ENCODE results near the gene CORO2B.
A peak's percentile ranks its signal among the peaks of the same experiment; 100 is the strongest.
"Not testable (repeated sequence)": the region's sequence is repeated elsewhere in the genome, so short reads cannot be mapped to it uniquely, and the experiment has no call there.

Gene CORO2B

DNA sequence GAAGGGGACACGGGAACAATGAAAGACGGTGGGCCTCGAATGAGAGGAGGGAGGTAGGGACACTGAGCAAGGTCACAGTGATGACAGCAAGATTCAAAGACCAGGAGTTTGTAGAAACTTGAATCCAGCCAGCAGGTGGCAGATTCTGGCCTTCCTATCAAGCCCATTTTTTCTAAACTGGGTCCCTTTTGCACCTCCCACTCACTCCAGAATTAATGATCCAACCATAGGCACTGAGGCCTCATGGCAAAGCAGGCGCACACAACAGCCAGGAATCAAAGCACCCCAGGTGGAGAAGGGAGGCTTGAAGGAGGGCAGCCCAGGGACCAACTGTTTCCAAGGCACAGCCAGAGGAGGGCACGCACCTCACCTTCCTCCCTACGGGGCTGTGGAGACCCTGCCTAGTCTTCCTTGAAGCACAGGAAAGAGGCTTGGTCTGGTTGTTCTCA, 151.7 kb downstream of the CORO2B start:
- DNase-seq (ENCODE audit: low read depth in 3 of 3) = peak in 2 of 3 experiments; percentile 0 to 5

DNA sequence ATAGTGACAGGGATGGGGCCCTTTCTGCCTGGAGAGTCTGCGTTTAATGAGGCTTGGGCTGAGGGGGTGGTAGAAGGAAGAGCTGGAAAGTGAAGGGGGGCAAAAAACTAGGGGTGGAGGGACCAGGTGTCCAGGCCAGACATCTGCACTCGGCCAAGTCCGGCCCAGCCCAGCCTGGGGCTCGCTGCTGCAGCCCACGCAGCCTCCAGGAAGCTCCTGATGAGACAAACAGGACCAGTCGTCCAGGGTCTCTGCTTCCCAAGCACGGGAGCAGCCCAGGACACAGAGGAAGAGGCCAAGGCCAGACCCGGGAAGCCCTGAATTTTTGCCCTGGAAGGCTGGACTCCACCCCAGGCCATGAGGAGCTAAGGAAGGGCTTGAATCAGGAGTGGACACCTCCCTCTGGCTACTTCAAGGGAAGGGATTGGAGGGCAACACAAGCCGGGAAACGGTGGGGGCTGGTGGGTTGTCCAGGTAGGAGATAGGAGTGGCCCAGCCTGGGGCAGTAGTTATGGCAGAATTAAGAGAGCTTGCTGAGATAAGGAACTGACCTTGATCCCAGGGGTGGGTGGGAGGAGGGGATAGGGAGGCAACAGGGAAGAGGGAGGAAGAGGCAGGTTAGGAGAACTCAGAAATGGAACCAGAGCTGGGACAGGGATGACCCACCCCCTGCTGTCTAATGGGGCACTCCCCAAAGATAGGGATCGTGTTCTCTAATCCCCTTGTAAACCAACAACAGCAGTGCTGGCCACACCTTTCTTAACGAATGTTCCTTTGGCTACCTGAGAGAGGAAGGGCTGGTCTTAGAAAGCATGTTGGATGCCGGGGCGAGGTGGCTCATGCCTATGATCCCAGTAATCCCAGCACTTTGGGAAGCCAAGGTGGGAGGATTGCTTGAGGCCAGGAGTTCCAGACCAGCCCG, 152.4 kb downstream of the CORO2B start:
- DNase-seq (ENCODE audit: low read depth in 3 of 3) = no peak

GRCh38 chr15:68732451-68732850, 153.7 kb downstream of the CORO2B start:
- DNase-seq (ENCODE audit: low read depth in 3 of 3) = no peak

- no peak for DNase-seq (ENCODE audit: low read depth in 3 of 3)
Measured at GRCh38 chr15:68733666-68734065, 154.9 kb downstream of the CORO2B start.

- DNase-seq (ENCODE audit: low read depth in 3 of 3) = no peak
Measured at GRCh38 chr15:68734352-68734751, 155.6 kb downstream of the CORO2B start.

DNA sequence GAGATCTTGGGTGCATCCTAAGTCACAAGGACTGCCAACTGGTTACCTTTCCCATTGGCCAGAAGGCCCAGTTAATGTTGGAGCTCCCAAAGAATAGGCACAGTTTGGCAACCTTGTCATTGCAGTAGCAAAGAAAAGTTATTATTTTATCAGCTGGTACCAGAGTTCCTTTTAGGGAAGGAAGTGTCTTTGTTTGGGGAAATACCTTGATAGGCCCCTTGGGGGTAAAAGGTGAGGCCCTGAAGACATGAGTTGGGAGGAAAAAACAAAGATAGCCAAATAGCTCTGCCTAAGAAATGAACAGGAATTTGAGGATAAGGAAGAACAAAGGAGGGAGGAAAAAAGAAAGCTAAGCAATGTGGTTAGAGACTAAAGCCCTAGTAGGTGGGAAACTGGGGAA, 156.1 kb downstream of the CORO2B start:
- DNase-seq (ENCODE audit: low read depth in 3 of 3) = no peak

GRCh38 chr15:68735610-68736009, 156.8 kb downstream of the CORO2B start:
- no peak for DNase-seq (ENCODE audit: low read depth in 3 of 3)

GRCh38 chr15:68739390-68740080, 160.7 kb downstream of the CORO2B start:
- no peak for DNase-seq (ENCODE audit: low read depth in 3 of 3)

- no peak for DNase-seq (ENCODE audit: low read depth in 3 of 3)
Measured at GRCh38 chr15:68743256-68743655, 164.5 kb downstream of the CORO2B start.

DNA sequence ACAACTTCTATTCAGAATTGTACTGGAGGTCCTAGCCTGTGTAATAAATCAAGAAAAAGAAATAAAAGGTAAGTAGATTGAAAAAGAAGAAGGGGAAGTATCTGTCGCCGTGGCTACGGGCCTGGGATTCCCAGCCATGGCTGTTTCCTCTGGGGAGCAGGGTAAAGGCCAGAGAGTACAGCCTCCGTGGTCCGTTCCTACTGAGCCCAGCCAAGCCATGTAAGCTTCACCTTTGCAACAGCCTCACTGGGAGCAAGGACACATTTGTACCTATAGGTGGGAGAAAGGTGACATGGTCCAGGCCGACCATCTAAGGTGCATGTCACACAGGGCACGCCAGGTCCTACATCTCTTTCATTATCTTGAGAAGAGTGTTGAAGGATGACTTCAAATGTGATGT, 170.6 kb downstream of the CORO2B start:
- no peak for DNase-seq (ENCODE audit: low read depth in 3 of 3)

GRCh38 chr15:68749793-68750192, 171.0 kb downstream of the CORO2B start:
- no peak for DNase-seq (ENCODE audit: low read depth in 3 of 3)

- no peak for DNase-seq (ENCODE audit: low read depth in 3 of 3)
Measured at GRCh38 chr15:68751622-68752021, 172.8 kb downstream of the CORO2B start.

GRCh38 chr15:68755731-68756130, 176.9 kb downstream of the CORO2B start:
- DNase-seq (ENCODE audit: low read depth in 3 of 3) = no peak

DNA sequence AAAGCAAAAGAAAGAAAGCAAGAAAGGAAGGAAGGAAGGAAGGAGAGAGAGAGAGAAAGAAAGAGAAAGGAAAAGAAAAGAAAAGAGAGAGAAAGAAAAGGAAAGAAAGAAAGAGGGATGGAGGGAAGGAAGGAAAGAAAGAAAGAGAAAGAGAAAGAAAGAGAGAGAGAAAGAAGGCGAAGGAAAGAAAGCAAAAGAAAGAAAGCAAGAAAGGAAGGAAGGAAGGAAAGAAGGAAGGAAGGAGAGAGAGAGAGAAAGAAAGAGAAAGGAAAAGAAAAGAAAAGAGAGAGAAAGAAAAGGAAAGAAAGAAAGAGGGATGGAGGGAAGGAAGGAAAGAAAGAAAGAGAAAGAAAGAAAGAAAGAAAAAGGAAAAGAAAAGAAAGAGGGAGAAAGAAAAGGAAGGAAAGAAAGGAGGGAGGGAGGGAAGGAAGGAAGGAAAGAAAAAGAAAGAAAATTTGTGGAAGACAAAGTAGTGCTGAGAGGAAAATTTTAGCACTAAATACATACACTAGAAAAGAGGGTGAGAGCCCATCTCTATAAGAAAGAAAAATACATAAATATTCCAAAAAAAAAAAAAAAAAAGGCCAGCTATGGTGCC, 181.3 kb downstream of the CORO2B start:
- DNase-seq (ENCODE audit: low read depth in 3 of 3) = not testable (repeated sequence)

- DNase-seq (ENCODE audit: low read depth in 3 of 3) = no peak
Measured at GRCh38 chr15:68763063-68763462, 184.3 kb downstream of the CORO2B start.

DNA sequence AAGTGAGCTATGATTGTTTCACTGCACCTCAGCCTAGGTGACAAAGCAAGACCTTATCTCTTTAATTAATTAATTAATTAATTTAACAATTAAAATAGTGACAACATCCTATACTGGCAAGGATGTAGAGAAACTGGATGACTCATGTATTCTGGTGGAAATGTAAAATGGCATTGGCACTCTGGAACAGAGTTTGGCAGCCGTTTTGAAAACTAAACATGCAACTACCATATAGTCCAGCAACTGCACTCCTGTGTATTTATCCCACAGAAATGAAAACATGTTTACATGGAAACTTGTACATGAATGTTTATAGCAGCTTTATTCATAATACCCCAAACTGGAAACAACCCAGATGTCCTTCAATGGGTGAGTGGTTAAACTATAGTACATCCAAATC, 185.3 kb downstream of the CORO2B start:
- no peak for DNase-seq (ENCODE audit: low read depth in 3 of 3)

DNA sequence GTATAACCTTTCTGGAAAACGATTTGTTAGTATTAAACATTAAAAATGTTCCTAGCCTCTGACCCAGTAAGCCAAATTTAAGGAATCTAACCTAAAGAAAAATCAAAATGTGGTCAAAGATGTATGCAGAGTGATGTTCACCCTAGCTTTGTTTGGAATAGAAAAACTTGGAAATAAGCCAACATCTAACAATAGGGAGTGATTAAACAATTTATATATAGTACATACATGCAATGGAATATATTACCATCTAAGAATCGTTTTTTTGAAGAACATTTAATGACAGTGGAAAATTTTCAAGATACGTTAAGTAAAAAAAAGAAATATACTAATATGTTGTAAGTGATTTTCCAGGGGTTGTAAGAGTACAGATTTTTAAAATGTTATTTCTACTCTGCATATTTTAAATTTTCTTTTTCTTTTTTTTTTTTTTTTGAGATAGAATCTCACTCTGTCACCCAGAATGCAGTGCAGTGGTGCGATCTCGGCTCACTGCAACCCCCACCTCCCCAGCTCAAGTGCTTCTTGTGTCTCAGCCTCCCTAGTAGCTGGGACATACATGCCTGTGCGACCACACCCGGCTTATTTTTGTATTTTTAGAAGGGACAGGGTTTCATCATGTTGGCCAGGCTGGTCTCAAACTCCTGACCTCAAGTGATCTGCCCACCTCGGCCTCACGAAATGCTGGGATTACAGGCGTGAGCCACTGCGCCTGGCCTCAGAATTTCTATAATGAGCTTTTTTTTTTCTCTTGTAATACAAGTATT, 187.0 kb downstream of the CORO2B start:
- no peak for DNase-seq (ENCODE audit: low read depth in 3 of 3)

DNA sequence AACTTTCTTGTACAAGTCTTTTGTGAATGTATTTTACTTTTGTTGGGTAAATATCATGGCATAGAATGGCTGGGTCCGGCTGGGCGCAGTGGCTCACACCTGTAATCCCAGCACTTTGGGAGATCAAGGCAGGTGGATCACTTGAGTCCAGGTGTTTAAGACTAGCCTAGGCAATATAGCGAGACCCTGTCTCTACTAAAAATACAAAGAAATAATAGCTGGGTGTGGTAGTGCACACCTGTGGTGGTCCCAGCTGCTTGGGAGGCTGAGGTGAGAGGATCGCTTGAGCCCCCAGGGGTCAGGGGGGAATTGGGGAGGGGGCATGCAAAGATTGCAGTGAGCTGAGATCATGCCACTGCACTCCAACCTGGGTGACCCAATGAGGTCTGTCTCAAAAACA, 189.0 kb downstream of the CORO2B start:
- DNase-seq (ENCODE audit: low read depth in 3 of 3) = no peak

GRCh38 chr15:68768321-68768720, 189.5 kb downstream of the CORO2B start:
- no peak for DNase-seq (ENCODE audit: low read depth in 3 of 3)

GRCh38 chr15:68769702-68770101, 190.9 kb downstream of the CORO2B start:
- DNase-seq (ENCODE audit: low read depth in 3 of 3) = no peak

- no peak for DNase-seq (ENCODE audit: low read depth in 3 of 3)
Measured at GRCh38 chr15:68770216-68770615, 191.4 kb downstream of the CORO2B start.

- no peak for DNase-seq (ENCODE audit: low read depth in 3 of 3)
Measured at GRCh38 chr15:68773036-68773435, 194.2 kb downstream of the CORO2B start.
